GM12864 (cell line): Measurements from ENCODE around the gene HS3ST1.
"Not testable (repeated sequence)": the region's sequence is repeated elsewhere in the genome, so short reads cannot be mapped to it uniquely, and the experiment has no call there.

Experiments used
- DNase-seq: peaks from one replicate; pipeline ENCODE4 v3.0.0-alpha.2; 2011; ENCODE audit warnings: low read depth
- H3K4me3 ChIP-seq: 2 replicates; pipeline ENCODE4 v1.5.1; 2011; ENCODE audit warnings: mild to moderate bottlenecking, low read depth, low read length, control low read depth
- CTCF ChIP-seq: IDR thresholded peaks from 2 replicates; pipeline ENCODE4 v1.5.1; 2011; ENCODE audit warnings: low read depth, mild to moderate bottlenecking, moderate library complexity, low read length, control low read depth, inconsistent platforms; ENCODE audit errors: missing control alignments

Gene HS3ST1

GRCh38 chr4:11397146-11397545 is 31.5 kb downstream of the HS3ST1 start:
- no peak for DNase-seq
- no peak for TF ChIP-seq CTCF

GRCh38 chr4:11393551-11393950 is 35.1 kb downstream of the HS3ST1 start:
- no peak for DNase-seq
- no peak for TF ChIP-seq CTCF
- no peak overlapping the region for H3K4me3 ChIP-seq

More at GRCh38 chr4:11397146-11397545, 31.5 kb downstream of the HS3ST1 start:
- no peak overlapping the region for H3K4me3 ChIP-seq

- not testable (repeated sequence) for H3K4me3 ChIP-seq, DNase-seq
Measured at GRCh38 chr4:11384072-11384471, 44.6 kb downstream of the HS3ST1 start.

- no peak for DNase-seq
- no peak for TF ChIP-seq CTCF
- no peak overlapping the region for H3K4me3 ChIP-seq
Measured at GRCh38 chr4:11376571-11376970, 52.1 kb downstream of the HS3ST1 start.

- H3K4me3 ChIP-seq: no peak overlapping the region
- DNase-seq: no peak
- no peak for TF ChIP-seq CTCF
Measured at GRCh38 chr4:11376146-11376545, 52.5 kb downstream of the HS3ST1 start.

- no peak for TF ChIP-seq CTCF
- no peak for DNase-seq
- H3K4me3 ChIP-seq: no peak overlapping the region
Measured at GRCh38 chr4:11368701-11369115, 60.0 kb downstream of the HS3ST1 start.

- H3K4me3 ChIP-seq: no peak overlapping the region
- no peak for DNase-seq
- TF ChIP-seq CTCF: no peak
Measured at GRCh38 chr4:11367371-11367770, 61.3 kb downstream of the HS3ST1 start.

- no peak for TF ChIP-seq CTCF
- no peak for DNase-seq
- no peak overlapping the region for H3K4me3 ChIP-seq
Measured at GRCh38 chr4:11366859-11367258, 61.8 kb downstream of the HS3ST1 start.
